ENCODE measurements around the gene CAPZA2. TPM values are rescaled to one million over a fixed set of nuclear protein-coding genes. Genes with fewer than 3 reads are reported as not detected.
A peak's percentile ranks its signal among the peaks of the same experiment; 100 is the strongest.
"Not testable (repeated sequence)": the region's sequence is repeated elsewhere in the genome, so short reads cannot be mapped to it uniquely, and the experiment has no call there.

The CAPZA2 gene
- total and polyA plus RNA-seq, 4 experiments from 2014 or later = 112 to 307 (median 143) TPM

DNA sequence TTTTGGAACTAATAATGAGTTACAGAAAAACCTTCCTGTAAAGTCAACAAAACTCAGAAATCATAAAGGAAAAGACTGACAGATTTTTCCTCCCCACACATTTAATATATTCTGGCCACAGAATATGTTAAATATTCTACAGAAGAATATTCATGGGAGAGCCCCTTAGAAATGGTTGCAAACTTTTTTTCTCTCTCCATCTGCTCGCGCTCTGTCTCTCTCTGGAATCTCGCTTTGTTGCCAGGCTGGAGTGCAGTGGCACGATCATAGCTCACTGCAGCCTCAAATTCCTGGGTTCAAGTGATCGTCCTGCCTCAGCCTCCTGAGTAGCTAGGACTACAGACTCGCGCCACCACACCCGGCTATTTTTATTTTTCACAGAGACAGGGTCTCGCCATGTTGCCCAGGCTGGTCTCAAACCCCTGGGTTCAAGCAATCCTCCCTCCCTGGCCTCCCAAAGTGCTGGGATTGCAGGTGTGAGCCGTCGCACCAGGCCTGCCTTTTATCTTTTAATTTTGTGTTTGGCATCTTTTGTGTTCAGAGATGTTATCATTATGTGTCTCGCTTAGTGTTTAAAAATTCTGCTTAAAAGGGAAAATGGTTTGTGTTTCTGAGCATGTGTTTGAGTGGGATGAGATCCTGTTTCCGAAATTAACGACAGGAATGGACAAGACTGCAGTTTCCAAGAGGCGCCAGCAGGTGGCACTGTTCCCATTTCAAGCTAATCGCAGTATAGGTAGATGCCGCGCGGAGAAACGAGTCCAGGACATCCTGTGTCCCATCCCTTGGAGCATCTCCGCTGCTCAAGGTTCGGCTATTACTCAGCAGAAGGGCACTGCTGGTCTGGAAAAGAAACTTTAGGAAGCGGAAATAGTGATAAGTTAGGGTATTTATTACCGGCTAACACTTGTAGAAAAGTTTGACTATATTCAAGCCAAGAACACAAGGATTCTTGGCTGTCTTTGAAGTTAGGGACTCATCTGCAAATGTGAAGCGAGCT, 67.8 kb downstream of the CAPZA2 start:
- Mint-ChIP-seq H3K36me3 (no peaks in the 10 kb centered on the region), H3K9me3 (no peaks in the 10 kb centered on the region), H3K4me3 (peak overlapping the region in 6 of 8 donors; percentile 17 to 69 (median 50)), H3K27ac (no peak overlapping the region), H3K4me1 (peaks cover 5 to 8% (median 6%) of the 10 kb centered on the region in 4 donors), H3K27me3 (peaks cover 2 to 5% of the 10 kb centered on the region in 2 donors)
- ChIA-PET CTCF (ENCODE audit: partially characterized antibody) (interaction anchor here (0.5 to 14.9 kb wide), 26 partner anchors 10 to 676 kb away, joined by 3 to 204 read pairs (median 4); partner anchors contain the start of gene ST7), POLR2A (ENCODE audit: partially characterized antibody) (interaction anchor here (0.6 kb wide), 1 partner anchor 24 kb away, joined by 3 read pairs; no protein-coding TSS in a partner anchor)
- Histone ChIP-seq H3K9me3 (ENCODE audit: control insufficient read depth in 1 of 2, low read length in 2 of 2) (no peaks in the 10 kb centered on the region), H3K27ac (ENCODE audit: low read depth, low read length) (no peak overlapping the region), H3K27me3 (ENCODE audit: insufficient read depth, low read length) (no peaks in the 10 kb centered on the region), H3K36me3 (ENCODE audit: insufficient read depth, low read length) (no peaks in the 10 kb centered on the region), H3K4me1 (ENCODE audit: insufficient read depth, low read length) (peaks cover 7% of the 10 kb centered on the region), H3K4me3 (ENCODE audit: low read length in 2 of 2) (no peak overlapping the region)
- intact Hi-C loops (cut with micrococcal nuclease) = loop anchor here (1.0 to 2.0 kb wide), 5 partner anchors 55 to 1223 kb away; no protein-coding TSS in a partner anchor
- peak; percentile 59 to 66 (median 63) for DNase-seq

DNA sequence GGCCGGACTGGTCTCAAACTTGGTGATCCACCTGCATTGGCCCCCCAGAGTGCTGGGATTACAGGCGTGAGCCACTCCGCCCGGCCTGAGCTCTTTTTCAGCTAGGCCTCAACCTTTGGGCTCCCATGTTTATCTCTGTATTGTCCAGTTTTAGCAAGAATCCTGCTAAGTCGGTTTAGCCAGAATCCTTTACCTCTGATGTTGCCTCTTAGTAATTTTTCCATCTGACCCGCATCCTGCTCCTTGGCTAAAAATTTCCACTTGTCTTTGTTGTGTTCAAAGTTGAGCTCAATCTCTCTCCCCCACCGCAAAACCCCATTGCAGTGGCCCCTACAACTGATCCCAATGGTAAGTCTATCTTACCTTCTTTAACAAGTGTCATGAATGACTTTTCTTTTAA, 70.2 kb downstream of the CAPZA2 start:
- H3K4me1 ChIP-seq (ENCODE audit: insufficient read depth, low read length) = peaks cover 7% of the 10 kb centered on the region
- Mint-ChIP-seq H3K4me3 (no peak overlapping the region), H3K36me3 (no peaks in the 10 kb centered on the region), H3K27me3 (peaks cover 5 to 17% of the 10 kb centered on the region in 2 donors), H3K9me3 (no peaks in the 10 kb centered on the region), H3K27ac (no peak overlapping the region), H3K4me1 (peaks cover 5 to 8% (median 6%) of the 10 kb centered on the region in 4 donors)
- POLR2A ChIA-PET (ENCODE audit: partially characterized antibody) = interaction anchor here (1.0 kb wide), 1 partner anchor 20 kb away, joined by 3 read pairs; no protein-coding TSS in a partner anchor
- no peaks in the 10 kb centered on the region for H3K36me3 ChIP-seq (ENCODE audit: insufficient read depth, low read length)
- no peak overlapping the region for H3K27ac ChIP-seq (ENCODE audit: low read depth, low read length)
- no peak for DNase-seq
- intact Hi-C loops (cut with micrococcal nuclease) = no loop called here
- no peaks in the 10 kb centered on the region for H3K9me3 ChIP-seq (ENCODE audit: control insufficient read depth in 1 of 2, low read length in 2 of 2)
- H3K4me3 ChIP-seq (ENCODE audit: low read length in 2 of 2) = no peak overlapping the region
- H3K27me3 ChIP-seq (ENCODE audit: insufficient read depth, low read length) = no peaks in the 10 kb centered on the region
- CTCF ChIA-PET (ENCODE audit: partially characterized antibody) = interaction anchor here (0.7 to 14.9 kb wide), 15 partner anchors 8 to 200 kb away, joined by 3 to 204 read pairs (median 5); no protein-coding TSS in a partner anchor

DNA sequence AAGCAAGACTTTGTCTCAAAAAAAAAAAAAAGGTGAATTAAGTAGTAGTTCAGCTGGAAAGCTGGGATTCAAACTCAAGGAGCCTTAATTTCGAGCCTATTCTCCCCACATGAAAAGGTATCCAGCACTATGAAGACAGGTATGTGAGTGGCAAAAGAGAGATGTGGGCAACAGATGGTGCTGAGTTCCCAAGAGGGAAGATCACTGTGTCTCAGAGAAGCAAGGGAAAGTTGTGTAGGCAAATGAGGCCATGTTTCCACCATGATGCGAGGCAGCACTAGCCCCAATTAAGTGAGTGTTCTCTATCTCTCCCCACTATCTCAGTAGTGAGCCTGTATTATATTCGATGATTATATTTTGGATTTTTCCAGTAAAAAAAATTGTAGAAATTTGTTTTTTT, 71.1 kb downstream of the CAPZA2 start:
- Mint-ChIP-seq H3K27me3 (peaks cover 5 to 20% of the 10 kb centered on the region in 2 donors), H3K9me3 (peaks cover 0 to 1% (median 0%) of the 10 kb centered on the region in 8 donors), H3K27ac (no peak overlapping the region), H3K4me1 (peaks cover 5 to 8% (median 6%) of the 10 kb centered on the region in 4 donors), H3K36me3 (no peaks in the 10 kb centered on the region), H3K4me3 (no peak overlapping the region)
- Histone ChIP-seq H3K27ac (ENCODE audit: low read depth, low read length) (no peak overlapping the region), H3K27me3 (ENCODE audit: insufficient read depth, low read length) (no peaks in the 10 kb centered on the region), H3K36me3 (ENCODE audit: insufficient read depth, low read length) (no peaks in the 10 kb centered on the region), H3K4me1 (ENCODE audit: insufficient read depth, low read length) (peaks cover 7% of the 10 kb centered on the region), H3K4me3 (ENCODE audit: low read length in 2 of 2) (no peak overlapping the region), H3K9me3 (ENCODE audit: control insufficient read depth in 1 of 2, low read length in 2 of 2) (no peaks in the 10 kb centered on the region)
- no peak for DNase-seq
- ChIA-PET POLR2A (ENCODE audit: partially characterized antibody) (interaction anchor here (1.0 kb wide), 1 partner anchor 19 kb away, joined by 3 read pairs; no protein-coding TSS in a partner anchor), CTCF (ENCODE audit: partially characterized antibody) (interaction anchor here (0.6 to 14.9 kb wide), 8 partner anchors 11 to 188 kb away, joined by 3 to 204 read pairs (median 4); no protein-coding TSS in a partner anchor)
- intact Hi-C loops (cut with micrococcal nuclease) = no loop called here

DNA sequence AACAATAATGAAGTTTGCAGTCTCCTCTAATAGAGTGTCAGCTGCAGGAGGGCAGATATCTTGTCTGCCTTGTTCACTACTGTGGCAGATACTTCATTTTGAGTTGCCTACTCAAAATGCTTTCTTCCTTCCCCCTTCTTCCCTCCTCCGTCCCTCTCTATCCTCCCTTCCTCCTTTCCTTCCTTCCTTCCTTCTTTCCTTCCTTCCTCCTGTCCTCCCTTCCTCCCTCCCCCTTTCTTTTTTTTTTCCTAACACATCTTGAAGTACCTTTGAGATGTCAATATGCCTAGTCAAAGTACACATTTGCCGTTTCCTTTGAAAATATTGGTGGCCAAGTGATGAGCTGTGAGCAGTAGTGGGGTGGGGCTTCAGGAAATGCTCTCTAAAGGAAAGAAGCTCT, 72.2 kb downstream of the CAPZA2 start:
- Histone ChIP-seq H3K4me1 (ENCODE audit: insufficient read depth, low read length) (peaks cover 7% of the 10 kb centered on the region), H3K27me3 (ENCODE audit: insufficient read depth, low read length) (no peaks in the 10 kb centered on the region), H3K36me3 (ENCODE audit: insufficient read depth, low read length) (no peaks in the 10 kb centered on the region), H3K27ac (ENCODE audit: low read depth, low read length) (no peak overlapping the region), H3K9me3 (ENCODE audit: control insufficient read depth in 1 of 2, low read length in 2 of 2) (no peaks in the 10 kb centered on the region), H3K4me3 (ENCODE audit: low read length in 2 of 2) (no peak overlapping the region)
- Mint-ChIP-seq H3K27ac (no peak overlapping the region), H3K36me3 (no peaks in the 10 kb centered on the region), H3K4me3 (no peak overlapping the region), H3K4me1 (peaks cover 5 to 8% (median 6%) of the 10 kb centered on the region in 4 donors), H3K9me3 (peaks cover 0 to 1% (median 0%) of the 10 kb centered on the region in 8 donors), H3K27me3 (peaks cover 5 to 22% of the 10 kb centered on the region in 2 donors)
- ChIA-PET POLR2A (ENCODE audit: partially characterized antibody) (no interaction called here), CTCF (ENCODE audit: partially characterized antibody) (interaction anchor here (14.9 kb wide), 1 partner anchor 187 kb away, joined by 204 read pairs; no protein-coding TSS in a partner anchor)
- intact Hi-C loops (cut with micrococcal nuclease) = no loop called here
- no peak for DNase-seq

DNA sequence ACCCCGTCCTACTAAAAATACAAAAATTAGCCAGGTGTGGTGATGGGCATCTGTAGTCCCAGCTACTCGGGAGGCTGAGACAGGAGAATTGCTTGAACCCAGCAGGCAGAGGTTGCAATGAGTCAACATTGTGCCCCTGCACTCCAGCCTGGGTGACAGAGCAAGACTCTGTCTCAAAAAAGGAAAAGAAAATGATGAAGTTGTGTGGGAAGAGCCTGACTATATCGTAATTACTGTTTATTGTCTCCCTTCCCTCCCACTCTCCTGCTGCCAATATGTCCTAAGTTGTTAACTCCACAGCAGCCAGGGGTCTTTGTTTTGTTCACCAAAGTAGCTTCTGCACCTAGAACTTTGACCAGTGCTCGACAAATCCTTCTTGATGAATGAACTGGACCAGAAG, 74.5 kb downstream of the CAPZA2 start:
- intact Hi-C loops (cut with micrococcal nuclease); H3K27me3 ChIP-seq (ENCODE audit: insufficient read depth, low read length); H3K4me1 ChIP-seq (ENCODE audit: insufficient read depth, low read length); H3K27ac Mint-ChIP-seq; H3K9me3 Mint-ChIP-seq; H3K4me3 Mint-ChIP-seq; POLR2A ChIA-PET (ENCODE audit: partially characterized antibody); H3K27ac ChIP-seq (ENCODE audit: low read depth, low read length); H3K36me3 Mint-ChIP-seq; H3K36me3 ChIP-seq (ENCODE audit: insufficient read depth, low read length); H3K4me1 Mint-ChIP-seq; H3K4me3 ChIP-seq (ENCODE audit: low read length in 2 of 2); H3K9me3 ChIP-seq (ENCODE audit: control insufficient read depth in 1 of 2, low read length in 2 of 2); DNase-seq: not testable (repeated sequence)
- CTCF ChIA-PET (ENCODE audit: partially characterized antibody) = interaction anchor here (14.9 kb wide), 1 partner anchor 185 kb away, joined by 204 read pairs; no protein-coding TSS in a partner anchor
- H3K27me3 Mint-ChIP-seq = peaks cover 3 to 22% of the 10 kb centered on the region in 2 donors

DNA sequence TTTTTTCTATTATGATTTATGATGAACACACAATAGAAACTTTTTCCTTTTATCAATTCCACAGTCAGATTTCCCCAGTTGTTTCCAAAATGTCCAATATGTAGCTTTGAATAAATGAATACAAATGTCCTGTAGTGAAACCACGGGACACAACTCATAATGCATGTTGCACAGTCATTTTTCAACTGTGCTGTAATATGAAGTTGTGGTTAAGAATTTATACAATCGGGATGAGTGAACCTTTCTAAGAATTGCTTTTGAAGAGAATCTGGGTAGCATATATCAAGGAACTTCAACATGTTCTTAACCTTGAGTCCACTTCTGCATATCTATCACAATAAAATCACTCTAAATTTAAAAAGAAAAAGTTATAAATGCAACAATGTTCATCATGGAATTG, 76.3 kb downstream of the CAPZA2 start:
- intact Hi-C loops (cut with micrococcal nuclease) = no loop called here

More for the DNA sequence above, 76.3 kb downstream of the CAPZA2 start:
- POLR2A ChIA-PET (ENCODE audit: partially characterized antibody) = no interaction called here
- no peak overlapping the region for H3K27ac Mint-ChIP-seq
- Histone ChIP-seq H3K27ac (ENCODE audit: low read depth, low read length) (no peak overlapping the region), H3K4me3 (ENCODE audit: low read length in 2 of 2) (no peak overlapping the region), H3K4me1 (ENCODE audit: insufficient read depth, low read length) (no peaks in the 10 kb centered on the region), H3K27me3 (ENCODE audit: insufficient read depth, low read length) (no peaks in the 10 kb centered on the region), H3K9me3 (ENCODE audit: control insufficient read depth in 1 of 2, low read length in 2 of 2) (no peaks in the 10 kb centered on the region), H3K36me3 (ENCODE audit: insufficient read depth, low read length) (no peaks in the 10 kb centered on the region)
- CTCF ChIA-PET (ENCODE audit: partially characterized antibody) = interaction anchor here (1.5 kb wide), 1 partner anchor 10 kb away, joined by 4 read pairs; no protein-coding TSS in a partner anchor
- peaks cover 0 to 1% (median 0%) of the 10 kb centered on the region in 8 donors for H3K9me3 Mint-ChIP-seq
- H3K27me3 Mint-ChIP-seq = peaks cover 3 to 22% of the 10 kb centered on the region in 2 donors
- no peaks in the 10 kb centered on the region for H3K36me3 Mint-ChIP-seq
- no peak overlapping the region for H3K4me3 Mint-ChIP-seq
- no peak for DNase-seq
- H3K4me1 Mint-ChIP-seq = no peaks in the 10 kb centered on the region
